HCT116 (cell line): ENCODE data around the gene CXCR6. TPM values are rescaled to one million over a fixed set of nuclear protein-coding genes. Genes with fewer than 3 reads are reported as not detected.

Source experiments
- ATAC-seq: fragments of 200-7000 bp; cut with Tn5 transposase; 2 replicates; pipeline ENCODE4 v1.9.1; 2020; ENCODE audit warnings: mild to moderate bottlenecking, moderate library complexity
- BruUV-seq: library from RNA; stranded (reverse); fragments of 400-500 nt; replicated peaks from 2 replicates; lab custom pipeline; 2021; lab: Mats Ljungman, UMichigan
- CTCF ChIA-PET: fragments of 300-600 bp; sonication (Branson Sonifier 250); formaldehyde crosslinking; loops from one replicate; lab custom pipeline; 2021; ENCODE audit warnings: antibody characterized with exemption; lab: Charles Lee
- POLR2A ChIA-PET: fragments of 300-600, 350-600 bp; sonication (Branson Sonifier 250); formaldehyde crosslinking; loops from one replicate; lab custom pipeline; 2021; ENCODE audit warnings: antibody characterized with exemption; lab: Charles Lee
- RAD21 ChIA-PET, 2 experiments: fragments of 300-600 bp; sonication (Branson Sonifier 250); formaldehyde crosslinking; loops; one replicate each; lab custom pipeline; 2023; ENCODE audit warnings: low total read pairs in 2 of 2; ENCODE audit not compliant: uncharacterized antibody in 2 of 2, unreplicated experiment in 2 of 2, low non-redundant PET in 1 of 2; lab: Charles Lee
- DNase-seq: peaks from one replicate; pipeline ENCODE4 v3.0.0-alpha.2; 2010; ENCODE audit warnings: low read depth, low spot score
- H2AFZ ChIP-seq: fragments of 200-600 bp; shearing (Covaris generic), sonication (generic); 2 replicates; pipeline ENCODE4 v1.6.1; 2017; ENCODE audit warnings: low read depth, mixed run types, mixed read lengths, antibody characterized with exemption, low read length; ENCODE audit not compliant: poor library complexity, severe bottlenecking
- H3K27ac ChIP-seq: 2 replicates; pipeline ENCODE4 v1.5.1; 2012; ENCODE audit warnings: low read depth, low read length
- H3K27me3 ChIP-seq: fragments of 200-600 bp; sonication (generic); 2 replicates; pipeline ENCODE4 v1.6.1; 2016; ENCODE audit warnings: mixed run types, low read length, mixed read lengths; ENCODE audit not compliant: insufficient read depth
- H3K36me3 ChIP-seq, 2 experiments: fragments of 200-500 bp in 1 of 2; fragments of 200-600 bp in 1 of 2; sonication (Bioruptor generic) in 1 of 2; sonication (generic) in 1 of 2; 2 replicates each; pipeline versions ENCODE4 v1.5.1 to v1.6.1; 2014 to 2016; ENCODE audit warnings: low read length in 2 of 2, inconsistent platforms in 1 of 2, mixed read lengths in 1 of 2, mixed run types in 1 of 2; ENCODE audit not compliant: insufficient read depth in 2 of 2, control insufficient read depth in 1 of 2
- H3K4me1 ChIP-seq, 2 experiments: fragments of 200-600 bp in 1 of 2; sonication (generic) in 1 of 2; 2 replicates each; pipeline versions ENCODE4 v1.5.1 to v1.6.1; 2012 to 2017; ENCODE audit warnings: low read length in 2 of 2, inconsistent platforms in 1 of 2, mild to moderate bottlenecking in 1 of 2, mixed read lengths in 1 of 2, mixed run types in 1 of 2, moderate library complexity in 1 of 2; ENCODE audit not compliant: insufficient read depth in 2 of 2, control insufficient read depth in 1 of 2
- H3K4me2 ChIP-seq: fragments of 200-600 bp; sonication (generic); 2 replicates; pipeline ENCODE4 v1.6.1; 2017; ENCODE audit warnings: mixed run types, low read length, mixed read lengths
- H3K4me3 ChIP-seq, 2 experiments: fragments of 200-600 bp in 1 of 2; sonication (generic) in 1 of 2; replicated peaks in 1 of 2; 2 replicates each; pipeline ENCODE4 v1.5.1; 2011 to 2016; ENCODE audit warnings: low read length in 2 of 2, control low read depth in 1 of 2, low read depth in 1 of 2, mild to moderate bottlenecking in 1 of 2, mixed read lengths in 1 of 2, mixed run types in 1 of 2
- H3K79me2 ChIP-seq: fragments of 200-600 bp; sonication (generic); 2 replicates; pipeline ENCODE4 v1.6.1; 2017; ENCODE audit warnings: mild to moderate bottlenecking, mixed run types, low read length, moderate library complexity, mixed read lengths; ENCODE audit not compliant: insufficient read depth
- H3K9ac ChIP-seq: fragments of 200-600 bp; sonication (generic); 2 replicates; pipeline ENCODE4 v1.6.1; 2016; ENCODE audit warnings: low read length, mixed read lengths
- H3K9me2 ChIP-seq: fragments of 200-600 bp; sonication (generic), shearing (Covaris generic); 2 replicates; pipeline ENCODE4 v1.6.1; 2017; ENCODE audit warnings: mixed run types, mild to moderate bottlenecking, moderate library complexity; ENCODE audit not compliant: insufficient read depth
- H3K9me3 ChIP-seq, 2 experiments: fragments of 200-500 bp in 1 of 2; fragments of 200-600 bp in 1 of 2; sonication (Bioruptor generic) in 1 of 2; sonication (generic) in 1 of 2; 2 replicates each; pipeline ENCODE4 v1.6.1; 2014 to 2017; ENCODE audit warnings: low read length in 2 of 2, mixed read lengths in 2 of 2, inconsistent platforms in 1 of 2, low read depth in 1 of 2, mild to moderate bottlenecking in 1 of 2, mixed run types in 1 of 2, moderate library complexity in 1 of 2; ENCODE audit not compliant: control insufficient read depth in 1 of 2, insufficient read depth in 1 of 2
- H4K20me1 ChIP-seq: fragments of 200-600 bp; sonication (generic), shearing (Covaris generic); 2 replicates; pipeline ENCODE4 v1.6.1; 2017; ENCODE audit warnings: mixed run types, mild to moderate bottlenecking, moderate library complexity; ENCODE audit not compliant: insufficient read depth
- ATF3 ChIP-seq: IDR thresholded peaks from 2 replicates; pipeline ENCODE4 v1.6.1; 2012
- CBX3 ChIP-seq: IDR thresholded peaks from 2 replicates; pipeline ENCODE4 v1.6.1; 2012; ENCODE audit warnings: low read depth
- CTCF ChIP-seq, 3 experiments: fragments of 200-600 bp in 1 of 3; sonication (generic) in 1 of 3; IDR thresholded peaks in 2 of 3; conservative IDR thresholded peaks in 1 of 3; 2 replicates each; pipeline ENCODE4 v1.5.1; 2012 to 2017; ENCODE audit warnings: low read depth in 2 of 3, low read length in 2 of 3, antibody characterized with exemption in 1 of 3, borderline replicate concordance in 1 of 3, control low read depth in 1 of 3, mild to moderate bottlenecking in 1 of 3, mixed read lengths in 1 of 3, mixed run types in 1 of 3, moderate library complexity in 1 of 3; ENCODE audit not compliant: insufficient read depth in 1 of 3
- EZH2phosphoT487 ChIP-seq: fragments of 200-600 bp; IDR thresholded peaks from 2 replicates; pipeline ENCODE4 v1.6.1; 2018; ENCODE audit warnings: antibody characterized with exemption, borderline replicate concordance
- FOSL1 ChIP-seq: IDR thresholded peaks from 2 replicates; pipeline ENCODE4 v1.6.1; 2012; ENCODE audit warnings: low read depth
- JUND ChIP-seq: IDR thresholded peaks from 2 replicates; pipeline ENCODE4 v1.6.1; 2012
- MAX ChIP-seq: IDR thresholded peaks from 2 replicates; pipeline ENCODE4 v1.6.1; 2012
- POLR2AphosphoS5 ChIP-seq: IDR thresholded peaks from 2 replicates; pipeline ENCODE4 v1.6.1; 2011; ENCODE audit warnings: mild to moderate bottlenecking, low read depth, low read length, moderate library complexity
- RAD21 ChIP-seq: IDR thresholded peaks from 2 replicates; pipeline ENCODE4 v1.6.1; 2012; ENCODE audit warnings: low read depth, mild to moderate bottlenecking
- REST ChIP-seq: IDR thresholded peaks from 2 replicates; pipeline ENCODE4 v1.6.1; 2012; ENCODE audit warnings: low read depth
- SIN3A ChIP-seq: IDR thresholded peaks from 2 replicates; pipeline ENCODE4 v1.6.1; 2012; ENCODE audit warnings: low read depth
- TCF7L2 ChIP-seq: IDR thresholded peaks from 2 replicates; pipeline ENCODE4 v1.7.0; 2011; ENCODE audit warnings: borderline replicate concordance, inconsistent platforms; ENCODE audit not compliant: insufficient read depth, insufficient read length; ENCODE audit errors: extremely low read depth
- YY1 ChIP-seq: IDR thresholded peaks from 2 replicates; pipeline ENCODE4 v1.6.1; 2011; ENCODE audit warnings: low read length, low read depth, moderate library complexity, mild to moderate bottlenecking; ENCODE audit not compliant: insufficient replicate concordance; ENCODE audit errors: extremely low read depth
- ZBTB33 ChIP-seq: IDR thresholded peaks from 2 replicates; pipeline ENCODE4 v1.6.1; 2011; ENCODE audit warnings: mild to moderate bottlenecking, low read length, moderate library complexity; ENCODE audit not compliant: insufficient replicate concordance; ENCODE audit errors: extremely low read depth
- ZNF274 ChIP-seq: fragments of 200-500 bp; sonication (Bioruptor generic); IDR thresholded peaks from 2 replicates; pipeline ENCODE4 v1.6.1; 2014; ENCODE audit warnings: mild to moderate bottlenecking, low read depth, low read length, inconsistent platforms
- intact Hi-C: fragments of 100-400 bp; cut with micrococcal nuclease; formaldehyde crosslinking; loops from 2 replicates; pipeline ENCODE4 v1.10.0; 2022
- total RNA-seq: library from RNA; stranded (reverse); gene quantifications from one replicate; pipeline ENCODE4 v1.2.1, GENCODE V29; 2021; ENCODE audit not compliant: unreplicated experiment

CXCR6 gene
- total RNA-seq, 1 experiment from 2014 or later = not detected

GRCh38 chr3:45980229-45980813 is 37.1 kb downstream of the CXCR6 start:
- H3K9ac ChIP-seq = no peak overlapping the region
- intact Hi-C loops = no loop called here
- no TSS peak for BruUV-seq
- RAD21 ChIA-PET = no interaction called here
- H3K36me3 ChIP-seq = peaks cover 27 to 28% of the 10 kb centered on the region in 2 experiments; a peak in 3 of 4 replicates
- no peaks in the 10 kb centered on the region for H3K4me1 ChIP-seq
- no peaks in the 10 kb centered on the region for H3K9me2 ChIP-seq
- H3K79me2 ChIP-seq = no peaks in the 10 kb centered on the region
- ATAC-seq = no peak
- no peak overlapping the region for H2AFZ ChIP-seq
- H3K27me3 ChIP-seq = no peaks in the 10 kb centered on the region
- DNase-seq = no peak
- no peaks in the 10 kb centered on the region for H4K20me1 ChIP-seq
- CTCF ChIA-PET = no interaction called here
- H3K9me3 ChIP-seq = no peaks in the 10 kb centered on the region
- POLR2A ChIA-PET = no interaction called here
- no peak overlapping the region for H3K4me3 ChIP-seq
- TF ChIP-seq YY1 (no peak), TCF7L2 (no peak), FOSL1 (no peak), MAX (no peak), EZH2phosphoT487 (no peak), JUND (no peak), CBX3 (no peak), ZNF274 (no peak), SIN3A (no peak), CTCF (IDR thresholded peaks at IDR 0.05 in 2 of 3, conservative IDR thresholded peaks at IDR 0.05 in 1 of 3; ENCODE audit: borderline replicate concordance in 1 of 3, insufficient read depth in 1 of 3, low read depth in 2 of 3, low read length in 2 of 3) (no peak), POLR2AphosphoS5 (no peak), REST (no peak), ATF3 (no peak), ZBTB33 (no peak), RAD21 (no peak)
- no peak overlapping the region for H3K4me2 ChIP-seq
- no peak overlapping the region for H3K27ac ChIP-seq
